ENCODE data around the gene BNC2.

BNC2 gene

GRCh38 chr9:16640649-16641048 lies 229.8 kb downstream of the BNC2 start:
- TF ChIP-seq FOXP2 (optimal IDR thresholded peaks at IDR 0.05; ENCODE audit: control extremely low read depth, extremely low read length, insufficient read depth) = no peak
- no peak for TF ChIP-seq POLR2AphosphoS5 (IDR thresholded peaks at IDR 0.05; ENCODE audit: borderline replicate concordance, low read depth, low read length)
- no peak for TF ChIP-seq EZH2 (IDR thresholded peaks at IDR 0.05)
- no peak for DNase-seq (ENCODE audit: low read depth, low spot score)
- no peaks in the 10 kb centered on the region for H3K9me3 ChIP-seq (ENCODE audit: low read depth, low read length)

DNA sequence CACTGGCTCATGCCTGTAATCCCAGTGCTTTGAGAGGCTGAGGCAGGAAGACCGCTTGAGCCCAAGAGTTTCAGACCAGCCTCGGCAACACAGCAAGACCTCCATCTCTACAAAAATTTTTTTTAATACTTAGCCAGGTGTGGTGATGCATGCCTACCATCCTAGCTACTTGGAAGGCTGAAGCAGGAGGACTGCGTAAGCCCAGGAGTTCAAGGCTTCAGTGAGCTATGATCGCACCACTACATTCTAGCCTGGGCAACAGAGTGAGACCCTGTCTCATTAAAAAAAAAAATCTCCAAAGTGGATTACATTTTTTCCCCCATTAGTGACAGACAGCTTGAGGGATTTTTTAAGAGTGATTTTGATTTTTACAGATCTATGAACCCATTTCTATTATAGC lies 230.8 kb downstream of the BNC2 start:
- Histone ChIP-seq H3K36me3 (ENCODE audit: insufficient read depth, low read length) (no peaks in the 10 kb centered on the region), H3K4me3 (no peak overlapping the region)

More at GRCh38 chr9:16640649-16641048, 229.8 kb downstream of the BNC2 start:
- no peak overlapping the region for H3K27ac ChIP-seq
- no peak overlapping the region for H3K9ac ChIP-seq (ENCODE audit: insufficient read length)
- no peaks in the 10 kb centered on the region for H3K36me3 ChIP-seq (ENCODE audit: insufficient read depth, low read length)
- no peak overlapping the region for H3K4me3 ChIP-seq

GRCh38 chr9:16637911-16638310 lies 232.6 kb downstream of the BNC2 start:
- H3K9me3 ChIP-seq (ENCODE audit: low read depth, low read length) = no peaks in the 10 kb centered on the region
- H3K4me3 ChIP-seq = no peak overlapping the region
- H3K27ac ChIP-seq = no peak overlapping the region
- H3K9ac ChIP-seq (ENCODE audit: insufficient read length) = no peak overlapping the region
- no peaks in the 10 kb centered on the region for H3K36me3 ChIP-seq (ENCODE audit: insufficient read depth, low read length)
- TF ChIP-seq POLR2AphosphoS5 (IDR thresholded peaks at IDR 0.05; ENCODE audit: borderline replicate concordance, low read depth, low read length) (no peak), FOXP2 (optimal IDR thresholded peaks at IDR 0.05; ENCODE audit: control extremely low read depth, extremely low read length, insufficient read depth) (no peak), EZH2 (IDR thresholded peaks at IDR 0.05) (no peak)
- no peak for DNase-seq (ENCODE audit: low read depth, low spot score)

More for the DNA sequence above, 230.8 kb downstream of the BNC2 start:
- DNase-seq (ENCODE audit: low read depth, low spot score) = no peak
- TF ChIP-seq FOXP2 (optimal IDR thresholded peaks at IDR 0.05; ENCODE audit: control extremely low read depth, extremely low read length, insufficient read depth) = no peak
- no peak for TF ChIP-seq EZH2 (IDR thresholded peaks at IDR 0.05)
- no peak for TF ChIP-seq POLR2AphosphoS5 (IDR thresholded peaks at IDR 0.05; ENCODE audit: borderline replicate concordance, low read depth, low read length)
- H3K9ac ChIP-seq (ENCODE audit: insufficient read length) = no peak overlapping the region
- no peak overlapping the region for H3K27ac ChIP-seq
- H3K9me3 ChIP-seq (ENCODE audit: low read depth, low read length) = no peaks in the 10 kb centered on the region

- no peak overlapping the region for H3K9ac ChIP-seq (ENCODE audit: insufficient read length)
- no peak for TF ChIP-seq EZH2 (IDR thresholded peaks at IDR 0.05)
- TF ChIP-seq POLR2AphosphoS5 (IDR thresholded peaks at IDR 0.05; ENCODE audit: borderline replicate concordance, low read depth, low read length) = no peak
- TF ChIP-seq FOXP2 (optimal IDR thresholded peaks at IDR 0.05; ENCODE audit: control extremely low read depth, extremely low read length, insufficient read depth) = no peak
- H3K27ac ChIP-seq = no peak overlapping the region
Observed at GRCh38 chr9:16637218-16637617, 233.3 kb downstream of the BNC2 start.

DNA sequence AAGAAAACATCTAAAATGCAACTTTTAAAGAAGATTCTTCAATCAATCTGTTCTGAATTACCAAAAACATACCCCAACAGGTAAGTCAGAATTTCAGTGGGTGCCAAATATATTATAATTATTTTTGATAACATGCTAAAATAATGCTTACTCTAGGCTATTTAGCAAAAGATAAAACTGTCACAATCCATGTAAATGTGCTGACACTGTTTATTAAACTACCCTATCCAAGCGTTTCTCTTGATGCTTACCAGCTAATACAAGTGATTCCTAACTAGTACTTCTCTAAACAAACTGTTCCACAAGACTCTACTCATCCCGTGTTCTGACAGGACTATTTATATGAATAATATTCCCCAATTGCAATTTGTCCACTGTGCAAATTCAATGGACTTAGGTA lies 236.7 kb downstream of the BNC2 start:
- no peak overlapping the region for H3K4me3 ChIP-seq
- H3K9me3 ChIP-seq (ENCODE audit: low read depth, low read length) = no peaks in the 10 kb centered on the region
- no peaks in the 10 kb centered on the region for H3K36me3 ChIP-seq (ENCODE audit: insufficient read depth, low read length)
- no peak for DNase-seq (ENCODE audit: low read depth, low spot score)
- TF ChIP-seq FOXP2 (optimal IDR thresholded peaks at IDR 0.05; ENCODE audit: control extremely low read depth, extremely low read length, insufficient read depth) (no peak), EZH2 (IDR thresholded peaks at IDR 0.05) (no peak), POLR2AphosphoS5 (IDR thresholded peaks at IDR 0.05; ENCODE audit: borderline replicate concordance, low read depth, low read length) (no peak)
- H3K9ac ChIP-seq (ENCODE audit: insufficient read length) = no peak overlapping the region
- H3K27ac ChIP-seq = no peak overlapping the region

More at GRCh38 chr9:16637218-16637617, 233.3 kb downstream of the BNC2 start:
- DNase-seq (ENCODE audit: low read depth, low spot score) = no peak
- no peaks in the 10 kb centered on the region for H3K36me3 ChIP-seq (ENCODE audit: insufficient read depth, low read length)
- 0 out of 2 replicates have a peak overlapping the region, but pooled peaks have one; percentile 5 for H3K4me3 ChIP-seq
- no peaks in the 10 kb centered on the region for H3K9me3 ChIP-seq (ENCODE audit: low read depth, low read length)

- no peaks in the 10 kb centered on the region for H3K36me3 ChIP-seq (ENCODE audit: insufficient read depth, low read length)
- H3K27ac ChIP-seq = peak overlapping the region; percentile 99
- peak overlapping the region; percentile 75 for H3K4me3 ChIP-seq
- H3K9ac ChIP-seq (ENCODE audit: insufficient read length) = peak overlapping the region; percentile 79
- DNase-seq (ENCODE audit: low read depth, low spot score) = no peak
- H3K9me3 ChIP-seq (ENCODE audit: low read depth, low read length) = no peaks in the 10 kb centered on the region
- TF ChIP-seq POLR2AphosphoS5 (IDR thresholded peaks at IDR 0.05; ENCODE audit: borderline replicate concordance, low read depth, low read length) = no peak
- TF ChIP-seq FOXP2 (optimal IDR thresholded peaks at IDR 0.05; ENCODE audit: control extremely low read depth, extremely low read length, insufficient read depth) = no peak
- no peak for TF ChIP-seq EZH2 (IDR thresholded peaks at IDR 0.05)
Observed at GRCh38 chr9:16628413-16628812, 242.1 kb downstream of the BNC2 start.

GRCh38 chr9:16627967-16628366 lies 242.5 kb downstream of the BNC2 start:
- Histone ChIP-seq H3K9ac (ENCODE audit: insufficient read length) (peak overlapping the region; percentile 79), H3K4me3 (peak overlapping the region; percentile 75), H3K27ac (peak overlapping the region; percentile 99), H3K9me3 (ENCODE audit: low read depth, low read length) (no peaks in the 10 kb centered on the region), H3K36me3 (ENCODE audit: insufficient read depth, low read length) (no peaks in the 10 kb centered on the region)
- TF ChIP-seq FOXP2 (optimal IDR thresholded peaks at IDR 0.05; ENCODE audit: control extremely low read depth, extremely low read length, insufficient read depth) = peak; percentile 88
- TF ChIP-seq EZH2 (IDR thresholded peaks at IDR 0.05) = no peak
- peak; percentile 53; the same call in 1 of the 2 replicates for TF ChIP-seq POLR2AphosphoS5 (IDR thresholded peaks at IDR 0.05; ENCODE audit: borderline replicate concordance, low read depth, low read length)
- peak; percentile 90 for DNase-seq (ENCODE audit: low read depth, low spot score)

- TF ChIP-seq FOXP2 (optimal IDR thresholded peaks at IDR 0.05; ENCODE audit: control extremely low read depth, extremely low read length, insufficient read depth) (no peak), POLR2AphosphoS5 (IDR thresholded peaks at IDR 0.05; ENCODE audit: borderline replicate concordance, low read depth, low read length) (no peak), EZH2 (IDR thresholded peaks at IDR 0.05) (no peak)
- Histone ChIP-seq H3K9ac (ENCODE audit: insufficient read length) (peak overlapping the region; percentile 41), H3K36me3 (ENCODE audit: insufficient read depth, low read length) (no peaks in the 10 kb centered on the region), H3K27ac (peak overlapping the region; percentile 99), H3K9me3 (ENCODE audit: low read depth, low read length) (no peaks in the 10 kb centered on the region), H3K4me3 (peak overlapping the region; percentile 75)
- DNase-seq (ENCODE audit: low read depth, low spot score) = no peak
Observed at GRCh38 chr9:16627521-16627920, 242.9 kb downstream of the BNC2 start.
